GM19238 (cell line): Measurements from ENCODE around the gene TMEM181.

Experiments used
- DNase-seq: peaks from one replicate; pipeline ENCODE4 v3.0.0; 2011; ENCODE audit warnings: low spot score; ENCODE audit not compliant: insufficient read length

The TMEM181 gene

GRCh38 chr6:158684311-158684710, 124.4 kb downstream of the TMEM181 start:
- no peak for DNase-seq

DNA sequence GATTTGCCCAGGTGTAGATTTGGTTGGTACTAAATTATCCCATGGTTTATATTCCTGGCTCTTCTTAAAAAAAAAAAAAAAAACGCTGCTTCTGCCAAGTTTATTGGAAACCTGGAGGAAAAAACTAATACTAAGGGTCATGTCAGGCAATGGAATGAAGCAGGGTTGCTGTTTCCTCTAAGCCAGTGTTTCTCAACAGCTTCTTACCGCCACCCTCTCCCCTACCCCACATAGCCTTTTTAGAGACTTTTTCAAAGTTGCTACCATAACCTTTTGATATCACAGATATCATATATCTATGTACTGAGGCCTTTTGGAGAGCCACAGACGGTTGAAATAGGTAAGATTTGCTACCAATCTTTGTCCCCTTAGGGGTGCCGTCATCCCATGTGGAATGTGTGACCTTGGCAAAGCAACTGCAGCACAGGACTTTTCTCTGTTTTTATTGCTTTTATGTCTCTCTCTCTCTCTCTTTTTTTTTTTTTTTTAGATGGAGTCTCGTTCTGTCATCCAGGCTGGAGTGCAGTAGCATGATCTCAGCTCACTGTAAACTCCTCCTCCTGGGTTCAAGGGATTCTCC, 124.9 kb downstream of the TMEM181 start:
- no peak for DNase-seq
